H1 (cell line): ENCODE data around the gene NFATC4. TPM values are rescaled to one million over a fixed set of nuclear protein-coding genes. Genes with fewer than 3 reads are reported as not detected.

ENCODE experiments used
- CTCF ChIA-PET: fragments of 300-600 bp; sonication (Branson Sonifier 250); formaldehyde crosslinking; loops from one replicate; lab custom pipeline; 2021; ENCODE audit not compliant: partially characterized antibody; lab: Charles Lee
- POLR2A ChIA-PET: fragments of 300-600 bp; sonication (Branson Sonifier 250); formaldehyde crosslinking; loops from one replicate; lab custom pipeline; 2021; ENCODE audit warnings: inconsistent platforms; ENCODE audit not compliant: partially characterized antibody; lab: Charles Lee
- DNase-seq, 2 experiments: peaks; one replicate each; pipeline versions ENCODE4 v3.0.0 to v3.0.0-alpha.2; 2010 to 2022; ENCODE audit warnings: low spot score in 2 of 2, low read depth in 1 of 2, mixed read lengths in 1 of 2
- FAIRE-seq: peaks from 2 replicates; lab custom pipeline; 2011; peaks lifted over from hg19 to GRCh38; lab: Jason Lieb, UNC
- H2AFZ ChIP-seq: 2 replicates; pipeline ENCODE4 v1.8.1; 2012; ENCODE audit warnings: low read length, inconsistent platforms
- H2AK5ac ChIP-seq: 2 replicates; pipeline ENCODE4 v1.6.1; 2013; ENCODE audit warnings: low read depth, low read length
- H2BK120ac ChIP-seq: replicated peaks from 2 replicates; pipeline ENCODE3; 2013; ENCODE audit warnings: low read depth, low read length, inconsistent platforms
- H2BK12ac ChIP-seq: 2 replicates; pipeline ENCODE4 v1.6.1; 2013; ENCODE audit warnings: low read depth, low read length
- H2BK15ac ChIP-seq: 2 replicates; pipeline ENCODE4 v1.6.1; 2013; ENCODE audit warnings: low read length
- H2BK20ac ChIP-seq: 2 replicates; pipeline ENCODE4 v1.6.1; 2013; ENCODE audit warnings: low read length
- H2BK5ac ChIP-seq: 2 replicates; pipeline ENCODE4 v1.6.1; 2013; ENCODE audit warnings: low read depth, low read length
- H3K14ac ChIP-seq: 2 replicates; pipeline ENCODE4 v1.6.1; 2013; ENCODE audit warnings: inconsistent platforms; ENCODE audit not compliant: insufficient read length
- H3K18ac ChIP-seq: 2 replicates; pipeline ENCODE4 v1.6.1; 2013; ENCODE audit warnings: low read length; ENCODE audit errors: extremely low read depth
- H3K23ac ChIP-seq: 2 replicates; pipeline ENCODE4 v1.6.1; 2013; ENCODE audit warnings: inconsistent platforms; ENCODE audit not compliant: insufficient read length
- H3K23me2 ChIP-seq: 2 replicates; pipeline ENCODE4 v1.6.1; 2013; ENCODE audit warnings: low read depth, low read length
- H3K27ac ChIP-seq: 2 replicates; pipeline ENCODE4 v1.6.1; 2011; ENCODE audit warnings: low read depth, low read length, inconsistent platforms
- H3K27me3 ChIP-seq, 4 experiments: replicated peaks in 1 of 4; 1 replicate in 1 of 4; 2 replicates in 3 of 4; pipeline versions ENCODE4 v1.6.1 to v1.8.1; 2011 to 2013; ENCODE audit warnings: low read length in 3 of 4, mild to moderate bottlenecking in 3 of 4, inconsistent platforms in 2 of 4, mixed read lengths in 2 of 4, moderate library complexity in 1 of 4; ENCODE audit not compliant: control insufficient read depth in 3 of 4, insufficient read depth in 3 of 4; ENCODE audit errors: extremely low read depth in 1 of 4
- H3K36me3 ChIP-seq, 4 experiments: 2 replicates each; pipeline versions ENCODE4 v1.6.1 to v1.8.1; 2011 to 2013; ENCODE audit warnings: mild to moderate bottlenecking in 4 of 4, low read length in 3 of 4, moderate library complexity in 2 of 4, control low read depth in 1 of 4, inconsistent platforms in 1 of 4; ENCODE audit not compliant: insufficient read depth in 4 of 4, control insufficient read depth in 2 of 4
- H3K4ac ChIP-seq: replicated peaks from 2 replicates; pipeline ENCODE3; 2013; ENCODE audit warnings: low read length, low read depth, mixed read lengths, inconsistent platforms; ENCODE audit not compliant: insufficient read length
- H3K4me1 ChIP-seq, 4 experiments: replicated peaks in 1 of 4; 1 replicate in 1 of 4; 2 replicates in 3 of 4; pipeline versions ENCODE4 v1.6.1 to v1.8.1; 2011 to 2013; ENCODE audit warnings: low read length in 3 of 4, inconsistent platforms in 2 of 4, mixed read lengths in 1 of 4; ENCODE audit not compliant: insufficient read depth in 4 of 4, control insufficient read depth in 3 of 4
- H3K4me2 ChIP-seq, 2 experiments: 2 replicates each; pipeline versions ENCODE4 v1.6.1 to v1.8.1; 2011 to 2013; ENCODE audit warnings: low read depth in 2 of 2, low read length in 2 of 2, control low read depth in 1 of 2, inconsistent platforms in 1 of 2, mild to moderate bottlenecking in 1 of 2; ENCODE audit not compliant: insufficient read depth in 1 of 2
- H3K4me3 ChIP-seq, 4 experiments: fragments of 200-600, 300-600 bp in 1 of 4; sonication (generic), shearing (Covaris generic), sonication (Bioruptor Twin) in 1 of 4; 2 replicates each; pipeline versions ENCODE4 v1.5.1 to v1.8.1; 2011 to 2016; ENCODE audit warnings: low read length in 4 of 4, low read depth in 3 of 4, control low read depth in 2 of 4, inconsistent platforms in 2 of 4, mild to moderate bottlenecking in 2 of 4, mixed read lengths in 1 of 4, moderate library complexity in 1 of 4; ENCODE audit not compliant: insufficient read depth in 2 of 4; ENCODE audit errors: extremely low read depth in 1 of 4
- H3K56ac ChIP-seq: replicated peaks from 2 replicates; pipeline ENCODE3; 2013; ENCODE audit warnings: low read depth, mild to moderate bottlenecking, mixed read lengths, low read length, inconsistent platforms; ENCODE audit not compliant: insufficient read length
- H3K79me1 ChIP-seq: 2 replicates; pipeline ENCODE4 v1.6.1; 2013; ENCODE audit warnings: low read depth, low read length, control low read depth
- H3K79me2 ChIP-seq, 2 experiments: 2 replicates each; pipeline versions ENCODE4 v1.6.1 to v1.8.1; 2012 to 2013; ENCODE audit warnings: low read length in 2 of 2, mild to moderate bottlenecking in 2 of 2, inconsistent platforms in 1 of 2; ENCODE audit not compliant: insufficient read depth in 2 of 2, control insufficient read depth in 1 of 2
- H3K9ac ChIP-seq, 4 experiments: replicated peaks in 1 of 4; 1 replicate in 1 of 4; 2 replicates in 3 of 4; pipeline versions ENCODE4 v1.6.1 to v1.8.1; 2011 to 2013; ENCODE audit warnings: low read depth in 3 of 4, low read length in 3 of 4, control low read depth in 2 of 4, mild to moderate bottlenecking in 2 of 4, moderate library complexity in 2 of 4, inconsistent platforms in 1 of 4; ENCODE audit errors: extremely low read depth in 1 of 4
- H3K9me3 ChIP-seq, 2 experiments: 2 replicates each; pipeline versions ENCODE4 v1.6.1 to v1.8.1; 2012 to 2013; ENCODE audit warnings: mild to moderate bottlenecking in 2 of 2, moderate library complexity in 2 of 2, control low read depth in 1 of 2, inconsistent platforms in 1 of 2, low read depth in 1 of 2, low read length in 1 of 2, mixed read lengths in 1 of 2; ENCODE audit not compliant: insufficient read depth in 2 of 2
- H4K20me1 ChIP-seq, 2 experiments: replicated peaks in 1 of 2; 2 replicates each; pipeline versions ENCODE3 to v1.8.1; 2011 to 2013; ENCODE audit warnings: inconsistent platforms in 2 of 2, low read length in 2 of 2, mild to moderate bottlenecking in 1 of 2; ENCODE audit not compliant: insufficient read depth in 2 of 2, control insufficient read depth in 1 of 2
- H4K5ac ChIP-seq: 2 replicates; pipeline ENCODE4 v1.6.1; 2013; ENCODE audit warnings: low read length, low read depth, mixed read lengths, inconsistent platforms; ENCODE audit not compliant: insufficient read length
- H4K8ac ChIP-seq: 2 replicates; pipeline ENCODE4 v1.8.0; 2013; ENCODE audit warnings: mild to moderate bottlenecking, moderate library complexity, low read length, inconsistent platforms; ENCODE audit not compliant: insufficient read depth; ENCODE audit errors: extremely low read depth
- H4K91ac ChIP-seq: replicated peaks from 2 replicates; pipeline ENCODE3; 2013; ENCODE audit warnings: low read length, mixed read lengths, inconsistent platforms; ENCODE audit not compliant: insufficient read length
- ASH2L ChIP-seq: fragments of 200-600, 300-600 bp; sonication (generic); IDR thresholded peaks from one replicate; pipeline ENCODE4 v1.7.1; 2017; ENCODE audit warnings: low read length
- ATF3 ChIP-seq: IDR thresholded peaks from 2 replicates; pipeline ENCODE4 v1.6.1; 2011; ENCODE audit warnings: low read depth, mild to moderate bottlenecking, low read length; ENCODE audit not compliant: insufficient read depth
- CHD1 ChIP-seq: IDR thresholded peaks from 2 replicates; pipeline ENCODE4 v1.6.1; 2012; ENCODE audit warnings: low read depth, low read length, improper control_type of control experiment
- EGR1 ChIP-seq: IDR thresholded peaks from 2 replicates; pipeline ENCODE4 v1.6.1; 2011; ENCODE audit warnings: low read depth, low read length, borderline replicate concordance
- KDM4A ChIP-seq: IDR thresholded peaks from one replicate; pipeline ENCODE4 v1.7.1; 2012; ENCODE audit warnings: low read depth, mild to moderate bottlenecking, moderate library complexity, low read length, inconsistent platforms; ENCODE audit not compliant: severe bottlenecking
- PHF8 ChIP-seq: fragments of 200-600 bp; sonication (generic); conservative IDR thresholded peaks from 2 replicates; pipeline ENCODE4 v1.7.1; 2012; ENCODE audit warnings: low read depth, mild to moderate bottlenecking, inconsistent platforms, low read length, moderate library complexity
- SRF ChIP-seq: IDR thresholded peaks from 2 replicates; pipeline ENCODE4 v1.6.1; 2011; ENCODE audit warnings: mild to moderate bottlenecking, low read depth, low read length, moderate library complexity
- USF2 ChIP-seq: IDR thresholded peaks from 2 replicates; pipeline ENCODE4 v1.6.1; 2011; ENCODE audit warnings: low read length, improper control_type of control experiment
- ZNF274 ChIP-seq: IDR thresholded peaks from 2 replicates; pipeline ENCODE4 v1.7.0; 2012; ENCODE audit warnings: low read length, borderline replicate concordance; ENCODE audit errors: extremely low read depth
- WGBS, 2 experiments: shearing (Covaris generic) in 1 of 2; methylation state at CpG; one replicate each; pipeline versions ENCODE4 v1.1.6 to v1.1.7; 2013 to 2015; ENCODE audit warnings: low lambda C conversion rate in 2 of 2, mixed read lengths in 2 of 2, inconsistent platforms in 1 of 2, low coverage in 1 of 2, missing lambda C conversion rate in 1 of 2; ENCODE audit not compliant: insufficient replicate concordance in 2 of 2, insufficient coverage in 1 of 2, insufficient read length in 1 of 2; ENCODE audit errors: extremely low coverage in 1 of 2, missing lambda C conversion rate in 1 of 2; 5-methylcytosine and 5-hydroxymethylcytosine counted together
- polyA plus RNA-seq, 7 experiments: library from polyadenylated mRNA; depleted of rRNA in 3 of 7; stranded (reverse) in 5 of 7; unstranded in 2 of 7; fragments of >200 nt in 5 of 7; fragments of 200-250 nt in 2 of 7; gene quantifications; 1 replicate in 5 of 7; 2 replicates in 1 of 7; 4 replicates in 1 of 7; pipeline versions ENCODE4 v1.2.1 to v1.2.3, GENCODE V29; 2011 to 2013; ENCODE audit warnings: missing spikeins in 2 of 7, mixed read lengths in 2 of 7
- total RNA-seq: library from RNA; stranded (reverse); fragmentation: NEBNext Ultra II Directional; extraction: Animal tissue kit (Norgen Biotek cat#: 25700); gene quantifications from 2 replicates; pipeline ENCODE4 v1.2.1, GENCODE V29; 2021

The NFATC4 gene
- total and polyA plus RNA-seq, 2 of the 8 experiments (the other 6 are each of a cell fraction or from before 2014, with no cell fraction given), result 47.3 to 50.3 TPM

DNA sequence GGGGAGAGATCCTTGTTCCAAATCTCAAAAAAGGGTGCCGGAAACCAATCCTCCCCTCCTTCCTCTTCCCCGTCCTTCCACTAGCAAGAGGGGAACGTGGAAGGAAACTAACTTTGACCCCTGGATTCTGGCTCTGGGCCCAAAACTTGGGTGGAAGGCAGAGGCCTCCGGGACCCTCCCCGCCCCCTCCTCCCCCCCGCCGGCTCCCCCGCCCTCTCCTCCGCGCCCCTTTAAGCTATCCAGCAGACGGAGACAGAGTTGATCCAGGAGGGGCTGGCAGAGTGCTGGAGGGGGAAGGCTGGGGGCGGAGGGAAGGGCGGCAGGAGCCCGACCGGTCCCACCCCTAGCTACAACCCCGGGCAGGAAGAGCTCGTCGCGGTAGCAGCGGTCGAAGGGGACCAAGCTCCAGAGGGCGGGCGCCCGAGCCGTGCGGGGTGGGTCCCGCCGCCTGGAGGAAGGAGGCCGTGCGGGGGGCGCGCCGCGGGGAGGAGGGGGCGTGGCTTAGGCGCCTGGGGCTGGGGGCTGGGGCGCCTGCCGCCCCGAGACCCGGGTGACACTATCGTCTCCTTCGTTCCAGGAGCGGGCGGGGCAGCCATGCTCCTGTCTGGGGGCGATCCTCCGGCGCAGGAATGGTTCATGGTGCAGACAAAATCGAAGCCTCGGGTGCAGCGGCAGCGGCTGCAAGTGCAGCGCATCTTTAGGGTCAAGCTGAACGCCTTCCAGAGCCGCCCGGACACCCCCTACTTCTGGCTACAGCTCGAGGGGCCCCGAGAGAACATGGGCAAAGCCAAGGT, 30.9 kb downstream of the NFATC4 start, which contains the start of gene NYNRIN:
NYNRIN (plus strand) TSS at position 351 of the 794 bp plus-strand sequence; CDS start at position 595, 244 bp downstream.
- peak within 1 kb of the TSS; percentile 42; the same call in 1 of the 2 replicates for H2AFZ ChIP-seq
- no peak within 1 kb of the TSS; the same call in 1 of the 2 replicates for H2AK5ac ChIP-seq
- peak within 1 kb of the TSS; percentile 84; the same call in 1 of the 2 replicates for H2BK12ac ChIP-seq
- DNase-seq, result peak in 1 of 2 experiments; percentile 81
- H3K23me2 ChIP-seq, result peaks cover 10% of the 10 kb centered on the region; the same call in 1 of the 2 replicates
- no peaks in the 10 kb centered on the region for H3K79me2 ChIP-seq
- H2BK120ac ChIP-seq, result peak within 1 kb of the TSS; percentile 50
- H3K4me1 ChIP-seq, result peaks cover 0 to 14% (median 10%) of the 10 kb centered on the region in 4 experiments
- H4K20me1 ChIP-seq, result no peaks in the 10 kb centered on the region
- peaks cover 0 to 3% (median 0%) of the 10 kb centered on the region in 4 experiments; a peak in 1 of 7 replicates for H3K27me3 ChIP-seq
- no peaks in the 10 kb centered on the region for H3K79me1 ChIP-seq
- ChIA-PET CTCF (interaction anchor here (1.2 to 10.7 kb wide), 8 partner anchors 14 to 67 kb away, joined by 3 to 69 read pairs (median 4); partner anchors contain the start of gene ADCY4), POLR2A (interaction anchor here (0.9 to 3.4 kb wide), 8 partner anchors 8 to 37 kb away, joined by 3 to 20 read pairs (median 3); partner anchors contain the start of genes CBLN3 and KHNYN)
- no peak within 1 kb of the TSS for H3K14ac ChIP-seq
- peak within 1 kb of the TSS; percentile 87 for H3K18ac ChIP-seq
- peak within 1 kb of the TSS; percentile 30; the same call in 1 of the 2 replicates for H2BK5ac ChIP-seq
- no peaks in the 10 kb centered on the region for H3K36me3 ChIP-seq
- peak within 1 kb of the TSS; percentile 80; the same call in 1 of the 2 replicates for H2BK20ac ChIP-seq
- peak within 1 kb of the TSS; percentile 2 for H4K5ac ChIP-seq
- peak within 1 kb of the TSS; percentile 31; the same call in 1 of the 2 replicates for H2BK15ac ChIP-seq
- peak within 1 kb of the TSS; percentile 70 for H4K91ac ChIP-seq
- H3K27ac ChIP-seq, result no peak within 1 kb of the TSS
- peak within 1 kb of the TSS; percentile 36 for H3K4ac ChIP-seq
- H3K4me3 ChIP-seq, result peak within 1 kb of the TSS; percentile 68 to 80 (median 78)
- H3K9ac ChIP-seq, result peak within 1 kb of the TSS; percentile 31 to 42 (median 37); a peak in 4 of 7 replicates
- H3K23ac ChIP-seq, result no peak within 1 kb of the TSS
- FAIRE-seq, result no peak
- H4K8ac ChIP-seq, result no peak within 1 kb of the TSS; the same call in 1 of the 2 replicates
- no peak within 1 kb of the TSS for H3K56ac ChIP-seq
- peak within 1 kb of the TSS; percentile 93 to 98 for H3K4me2 ChIP-seq
- WGBS, 2 experiments, result 4% methylated on average over 4 of the region's 57 CpGs; no CpG with 5 or more reads in 1 of the 2 experiments
- no peaks in the 10 kb centered on the region for H3K9me3 ChIP-seq
- no peak for TF ChIP-seq USF2
- no peak for TF ChIP-seq EGR1
- TF ChIP-seq ZNF274, result no peak
- TF ChIP-seq SRF, result no peak
- peak; percentile 58 for TF ChIP-seq ASH2L
- peak; percentile 35; the same call in 1 of the 2 replicates for TF ChIP-seq PHF8
- TF ChIP-seq CHD1, result no peak
- peak; percentile 44 for TF ChIP-seq KDM4A
- no peak for TF ChIP-seq ATF3
